ENCODE results near the gene QKI.
"Not testable (repeated sequence)": the region's sequence is repeated elsewhere in the genome, so short reads cannot be mapped to it uniquely, and the experiment has no call there.

Gene QKI

DNA sequence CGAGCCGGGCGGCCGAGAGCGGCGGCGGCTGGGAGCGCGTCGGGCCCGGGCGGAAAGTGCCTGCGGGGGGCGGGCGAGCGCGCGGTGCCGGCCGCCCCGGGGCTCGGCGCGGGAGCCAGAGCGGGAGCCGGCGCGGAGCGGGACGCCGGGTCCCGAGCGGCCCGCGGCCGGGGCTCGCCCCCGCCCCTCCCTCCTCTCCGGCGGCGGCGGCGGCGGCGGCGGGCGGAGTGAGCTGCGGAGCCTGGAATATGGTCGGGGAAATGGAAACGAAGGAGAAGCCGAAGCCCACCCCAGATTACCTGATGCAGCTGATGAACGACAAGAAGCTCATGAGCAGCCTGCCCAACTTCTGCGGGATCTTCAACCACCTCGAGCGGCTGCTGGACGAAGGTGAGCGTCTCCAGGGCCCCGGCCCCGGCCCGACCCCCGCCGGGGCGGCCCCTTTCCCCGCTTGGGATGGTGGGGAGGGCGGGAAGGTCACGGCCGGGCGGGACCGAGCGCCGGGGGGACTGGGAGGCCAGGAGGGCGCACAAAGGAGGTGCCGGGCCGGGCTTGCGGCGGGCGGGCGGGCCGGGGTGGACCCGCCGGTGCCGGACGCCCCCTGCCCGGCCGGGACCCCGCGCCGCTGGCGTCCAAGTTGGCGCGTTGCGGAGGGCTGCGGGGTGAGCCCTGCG lies 565 bp downstream of the QKI start:
- DNase-seq (ENCODE audit: low read depth, low spot score), result no peak

DNA sequence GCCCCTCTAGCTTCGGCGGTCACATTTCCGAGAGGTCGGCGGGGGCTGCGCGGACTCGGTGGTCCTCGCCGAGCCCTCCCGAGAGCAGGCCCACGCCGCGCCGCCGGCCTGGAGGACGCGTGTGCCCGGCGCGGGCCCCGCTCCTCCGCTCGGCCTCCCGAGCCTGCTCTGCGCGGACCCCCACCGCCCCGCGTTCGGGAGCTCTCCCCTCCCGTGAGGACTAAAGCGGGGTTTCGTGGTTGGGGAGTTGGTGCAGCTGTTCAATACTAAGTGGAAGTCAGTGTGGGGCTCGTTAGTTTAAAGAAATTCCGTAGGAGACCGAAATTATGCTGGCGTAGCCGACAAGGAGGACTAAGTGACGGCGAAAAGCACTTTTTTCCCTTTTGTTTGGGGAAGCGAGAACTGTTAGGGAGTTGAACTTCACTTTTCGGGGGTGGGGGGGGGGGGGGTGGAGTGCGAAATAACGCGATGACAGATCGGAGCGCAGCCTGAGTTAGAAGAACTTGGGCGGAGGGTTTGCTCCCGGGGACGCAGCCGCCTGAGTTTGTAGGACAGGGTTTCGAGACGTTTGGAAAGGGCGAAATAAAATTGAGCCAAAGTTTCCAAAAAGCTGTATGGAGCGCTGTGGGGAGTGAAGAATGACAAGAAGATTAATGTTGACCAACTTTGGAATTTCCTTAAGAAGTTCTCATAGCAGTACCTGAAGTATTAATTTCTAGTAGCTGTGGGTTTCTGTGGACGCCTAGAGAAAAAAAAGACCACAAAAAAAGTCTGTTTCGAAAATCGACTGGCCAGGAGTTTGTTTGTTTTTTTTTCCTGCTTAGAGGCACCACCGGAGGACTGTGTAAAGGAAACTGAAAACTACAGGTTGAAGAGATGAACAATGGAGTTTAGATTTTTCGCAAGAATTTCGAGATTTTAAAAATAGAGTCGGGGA lies 1.4 kb downstream of the QKI start:
- DNase-seq (ENCODE audit: low read depth, low spot score), result no peak

DNA sequence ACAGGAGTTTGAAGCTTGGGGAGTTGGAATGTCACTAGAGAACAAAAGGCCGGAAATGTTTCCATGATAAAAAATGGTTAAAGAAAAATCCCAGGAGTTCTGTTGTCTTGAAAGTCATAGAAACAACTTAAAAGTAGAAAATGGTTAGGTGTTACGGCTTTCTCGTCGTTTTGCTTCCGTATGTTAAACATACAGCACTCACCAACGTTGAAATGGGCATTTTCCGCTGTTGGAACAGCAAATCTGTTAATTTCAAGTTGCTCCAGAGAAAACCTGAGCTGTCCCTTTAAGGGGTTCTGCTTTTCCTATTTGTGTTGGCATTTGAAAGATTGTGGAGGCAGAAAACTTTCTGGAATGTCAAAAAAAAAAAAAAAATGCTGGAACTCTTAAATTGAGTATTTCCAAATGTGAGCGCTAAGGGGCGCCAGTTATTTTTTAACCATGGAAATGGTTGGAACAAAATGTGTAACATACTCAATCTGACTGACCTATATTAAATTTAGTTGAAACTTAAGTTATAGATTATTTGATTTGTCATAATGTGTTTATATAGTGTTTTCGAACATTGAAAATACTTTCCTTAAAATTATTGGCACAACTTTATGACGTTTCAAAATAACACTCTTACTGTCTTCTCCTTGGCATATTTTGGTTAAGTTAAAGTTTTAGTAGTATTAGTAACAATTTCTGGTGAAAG lies 2.2 kb downstream of the QKI start:
- no peak for DNase-seq (ENCODE audit: low read depth, low spot score)

DNA sequence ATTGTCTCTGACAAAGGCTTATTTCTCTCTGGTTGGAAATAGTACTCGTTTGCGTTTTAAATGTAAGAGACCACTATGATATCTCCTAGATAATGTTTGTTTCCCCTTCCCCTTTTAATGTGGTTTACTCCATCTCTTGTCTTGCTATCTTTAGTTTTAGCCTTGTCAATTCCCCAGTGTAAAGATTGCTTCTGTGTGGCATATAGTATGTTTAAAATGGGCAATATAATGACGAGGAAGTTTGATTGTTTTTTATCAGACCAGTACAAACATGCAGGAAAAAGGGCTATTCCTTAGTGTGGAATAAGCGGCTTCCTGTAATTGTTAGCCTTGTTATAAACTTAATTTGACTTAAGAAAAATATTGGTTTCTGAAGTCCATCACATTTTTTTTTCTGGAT lies 3.1 kb downstream of the QKI start:
- DNase-seq (ENCODE audit: low read depth, low spot score), result no peak

DNA sequence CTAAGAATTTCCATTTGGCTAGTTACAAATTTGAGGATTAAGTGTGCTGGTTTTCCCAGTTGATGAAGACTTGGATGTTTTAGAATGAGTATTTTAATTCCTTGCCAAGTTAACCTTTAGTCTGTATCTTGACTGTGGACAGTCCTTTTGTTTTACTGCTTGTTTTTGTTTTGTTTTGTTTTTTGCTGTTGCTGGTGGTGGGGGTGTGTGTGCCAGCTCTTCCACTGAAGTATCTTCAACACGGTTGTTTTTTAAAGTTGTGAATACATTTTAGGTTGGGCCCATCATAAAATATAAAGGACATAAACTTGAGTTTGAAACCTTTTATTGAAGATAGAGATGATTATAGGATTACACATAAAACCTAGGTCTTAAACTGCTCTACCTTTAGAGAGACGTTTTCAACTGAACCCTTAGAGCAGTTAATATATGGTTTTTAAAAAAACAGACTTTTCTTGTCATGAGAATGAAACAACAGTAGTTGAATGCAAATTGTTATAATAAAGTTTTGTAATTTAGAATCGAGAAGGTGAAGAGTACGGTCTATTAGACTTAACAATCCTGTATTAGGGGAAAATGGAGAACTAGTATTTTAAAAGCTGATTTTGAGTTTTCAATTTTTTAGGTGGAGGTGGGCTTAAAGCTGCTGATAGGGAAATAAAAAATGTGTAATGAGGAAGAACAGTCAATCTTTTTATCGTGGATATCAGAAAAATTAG lies 4.0 kb downstream of the QKI start:
- DNase-seq (ENCODE audit: low read depth, low spot score), result no peak

DNA sequence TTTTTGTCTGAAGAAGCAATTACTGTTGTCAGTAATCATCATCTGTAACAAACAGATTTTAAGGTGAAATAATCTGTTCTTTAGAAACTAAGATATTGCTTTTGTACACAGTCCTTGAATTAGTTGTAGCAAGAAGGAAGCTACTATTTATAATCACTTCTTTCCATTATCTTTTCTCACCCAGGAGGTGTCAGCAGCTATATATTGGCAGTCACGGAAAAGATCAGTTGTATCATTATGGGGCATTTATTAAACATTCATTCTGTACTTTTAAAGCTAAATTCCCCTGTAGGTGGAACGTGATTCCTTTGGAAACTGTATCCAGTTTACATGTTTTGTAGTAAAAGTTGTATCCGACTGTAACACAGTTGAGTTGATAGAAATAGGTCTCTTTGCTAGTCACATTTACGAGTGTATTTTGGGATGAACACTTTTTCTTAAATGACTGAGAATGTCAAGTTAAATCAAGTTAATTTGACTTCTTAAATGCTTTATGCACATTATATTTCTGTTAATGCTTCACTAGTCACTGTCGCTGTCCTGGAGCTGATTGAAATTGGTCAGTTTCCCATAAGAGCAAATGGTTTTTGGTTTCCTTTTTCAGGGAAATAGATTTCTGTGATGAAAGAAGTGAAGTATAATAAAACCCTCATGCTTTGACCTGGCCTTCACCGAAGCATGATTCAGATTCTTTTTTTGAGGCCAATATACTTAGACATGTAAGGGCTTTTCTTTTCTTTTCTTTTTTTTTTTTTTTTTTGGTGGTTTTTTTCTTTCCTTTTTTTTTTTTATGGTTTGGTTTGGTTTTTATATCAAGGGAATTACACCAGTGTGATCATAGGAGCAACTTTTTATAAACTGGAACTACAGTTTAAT lies 5.1 kb downstream of the QKI start:
- DNase-seq (ENCODE audit: low read depth, low spot score), result no peak

DNA sequence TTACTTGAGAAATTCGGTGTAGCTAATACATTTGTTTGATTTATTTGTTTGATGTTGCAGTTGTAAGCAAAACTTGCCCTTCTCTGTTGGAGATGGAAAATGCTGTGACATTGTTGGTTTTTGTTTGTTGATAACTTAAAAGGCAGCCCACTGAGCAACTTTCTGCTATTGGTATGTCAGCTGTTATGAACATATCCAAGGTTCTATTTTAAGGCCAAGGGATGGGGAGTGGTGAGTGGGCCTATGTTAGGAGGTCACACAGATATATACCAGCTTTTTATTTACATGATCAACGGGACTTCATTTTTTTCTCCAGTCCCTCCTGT lies 5.7 kb downstream of the QKI start:
- DNase-seq (ENCODE audit: low read depth, low spot score), result no peak

DNA sequence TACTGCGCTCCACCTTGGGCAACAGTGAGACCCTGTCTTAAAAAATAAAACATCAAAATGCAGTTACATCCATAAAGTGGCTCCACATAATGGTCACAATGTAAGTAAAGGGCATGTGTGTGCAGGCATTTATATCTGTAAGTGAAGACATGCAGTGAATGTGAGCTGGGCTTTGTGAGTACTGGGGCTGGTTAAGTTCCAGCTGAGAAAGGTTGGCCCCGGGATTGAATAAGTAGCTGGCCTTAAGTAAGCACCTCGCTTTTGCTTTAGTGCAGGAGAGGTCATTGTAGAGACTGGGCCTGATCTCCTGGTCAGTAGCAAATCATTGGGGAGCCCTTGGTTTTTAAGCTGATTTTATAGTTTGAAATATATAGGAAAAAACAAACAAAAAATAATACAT lies 8.0 kb downstream of the QKI start:
- no peak for DNase-seq (ENCODE audit: low read depth, low spot score)

DNA sequence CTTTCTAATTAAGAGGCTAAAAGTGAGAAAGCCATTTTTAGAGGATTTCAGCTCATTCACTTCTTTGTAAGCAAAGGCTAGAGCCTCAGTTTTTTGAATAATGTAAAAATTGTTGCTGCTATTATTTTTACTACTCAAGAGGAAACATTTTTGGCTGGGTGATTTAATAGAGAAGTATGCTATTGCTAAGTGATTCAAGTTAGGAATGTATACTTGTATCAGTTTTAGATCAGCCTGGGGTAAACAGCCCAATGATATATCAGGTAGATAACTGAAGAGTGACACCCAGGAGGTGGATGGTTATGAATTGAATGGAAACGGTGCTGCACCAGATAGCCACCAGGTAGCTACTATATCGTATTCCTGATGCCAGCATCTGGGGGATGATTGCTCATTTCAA lies 9.2 kb downstream of the QKI start:
- no peak for DNase-seq (ENCODE audit: low read depth, low spot score)

DNA sequence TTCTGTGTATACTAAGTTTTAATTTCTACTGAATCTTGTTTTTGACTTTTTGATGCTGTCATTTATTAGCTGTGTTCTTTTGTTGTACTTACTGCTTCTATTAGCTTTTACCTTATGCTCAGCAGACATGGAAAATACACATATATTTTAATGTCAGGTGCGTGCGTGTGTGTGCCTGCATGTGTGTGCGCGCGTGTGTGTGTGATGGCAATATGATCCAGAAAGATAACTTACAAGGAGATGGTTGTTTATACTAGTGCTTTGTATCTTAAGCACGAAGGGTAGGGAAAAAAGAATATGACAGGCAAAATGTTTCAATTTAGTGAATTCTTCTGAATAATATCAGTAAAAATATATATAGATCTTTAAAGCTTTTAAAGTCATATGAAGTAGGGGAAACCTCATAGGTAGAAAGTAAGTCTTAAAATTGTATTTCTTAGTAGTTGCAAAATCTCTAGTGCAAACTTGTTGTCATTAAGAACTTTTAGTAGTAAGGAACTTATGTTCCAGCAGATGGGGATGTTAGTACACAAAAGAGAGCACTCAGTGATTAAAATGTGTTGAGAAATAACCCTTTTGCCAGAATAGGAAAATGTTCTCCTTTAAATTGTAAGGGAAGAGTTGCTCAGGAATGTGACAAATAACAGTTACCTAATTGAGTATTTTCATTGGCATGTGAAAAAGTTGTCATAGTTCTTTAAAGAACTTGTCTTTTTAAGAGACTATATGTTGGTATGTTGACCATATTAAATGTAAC lies 13.2 kb downstream of the QKI start:
- no peak for DNase-seq (ENCODE audit: low read depth, low spot score)

DNA sequence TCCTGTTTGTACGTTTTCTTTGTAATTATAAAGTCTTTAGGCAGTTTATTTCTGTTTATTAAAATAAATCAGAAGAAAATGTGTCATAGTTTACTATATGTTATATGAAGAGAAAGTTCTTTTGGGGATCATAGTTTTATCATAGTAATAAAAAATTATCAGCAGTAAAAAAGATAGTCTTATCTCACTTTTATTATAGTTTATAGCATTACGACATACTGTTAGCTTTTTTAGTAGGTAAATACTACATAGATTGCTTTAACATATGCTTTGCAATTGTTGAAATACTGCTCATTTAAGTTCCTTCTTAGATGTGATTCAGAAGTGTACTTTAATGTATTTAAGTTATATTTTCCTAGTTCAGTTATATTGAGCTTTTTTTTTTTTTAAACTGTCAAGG lies 13.9 kb downstream of the QKI start:
- no peak for DNase-seq (ENCODE audit: low read depth, low spot score)

DNA sequence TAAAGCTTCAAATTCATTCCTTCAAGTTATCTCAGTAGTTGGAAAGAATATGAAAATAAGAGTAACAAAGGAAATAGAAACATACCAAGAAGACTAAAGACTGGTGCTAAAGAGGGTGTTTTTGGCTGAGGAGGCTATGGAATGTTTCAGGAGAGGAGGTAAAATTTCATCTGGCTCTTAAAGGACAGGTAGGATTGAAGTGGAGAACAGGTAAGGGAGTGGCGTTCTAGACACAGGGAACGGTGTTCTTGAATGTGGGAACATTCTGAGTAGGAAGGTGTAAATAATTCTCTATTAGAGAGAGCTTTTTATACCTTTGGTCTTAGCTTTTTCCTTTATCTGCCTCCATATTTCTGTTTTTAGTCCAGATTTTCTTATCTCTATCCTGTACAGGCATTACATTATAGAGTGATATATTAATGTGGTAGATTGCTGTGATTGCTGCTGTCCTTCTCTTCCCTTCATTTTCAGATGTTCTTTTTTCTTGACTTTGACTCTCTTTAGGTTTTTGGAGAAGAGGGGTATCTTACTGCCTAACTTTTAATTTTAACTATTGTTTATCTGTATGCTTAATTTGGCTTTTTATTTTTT lies 15.4 kb downstream of the QKI start:
- DNase-seq (ENCODE audit: low read depth, low spot score), result no peak

DNA sequence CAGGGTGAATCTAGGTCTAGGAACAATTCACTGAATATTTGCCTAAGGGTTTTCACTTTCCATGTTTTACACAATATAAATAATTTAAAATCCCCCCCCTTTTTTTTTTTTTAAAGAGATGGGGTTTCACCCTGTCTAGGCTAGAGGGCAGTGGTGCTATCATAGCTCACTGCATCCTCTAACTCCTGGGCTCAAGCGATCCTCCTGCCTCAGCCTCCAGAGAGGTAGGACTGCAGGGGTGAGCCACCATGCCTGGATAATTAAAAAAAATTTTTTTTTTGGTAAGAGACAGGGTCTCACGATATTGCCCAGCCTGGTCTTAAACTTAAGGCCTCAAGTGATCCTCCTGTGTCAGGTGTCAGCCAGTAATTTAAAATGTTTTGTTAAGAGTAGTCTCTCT lies 17.8 kb downstream of the QKI start:
- no peak for DNase-seq (ENCODE audit: low read depth, low spot score)

DNA sequence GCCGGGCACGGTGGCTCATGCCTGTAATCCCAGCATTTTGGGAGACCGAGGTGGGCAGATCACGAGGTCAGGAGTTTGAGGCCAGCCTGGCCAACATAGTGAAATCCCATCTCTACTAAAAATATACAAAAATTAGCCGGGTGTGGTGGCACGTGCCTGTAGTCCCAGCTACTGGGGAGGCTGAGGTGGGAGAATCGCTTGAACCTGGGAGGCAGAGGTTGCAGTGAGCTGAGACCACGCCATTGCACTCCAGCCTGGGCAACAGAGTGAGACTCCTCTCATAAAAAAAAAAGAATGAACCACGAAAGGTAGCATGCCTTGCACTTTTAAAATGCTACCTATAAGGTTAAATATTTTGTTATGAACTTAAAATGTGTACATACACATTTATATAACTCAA lies 19.0 kb downstream of the QKI start:
- not testable (repeated sequence) for DNase-seq (ENCODE audit: low read depth, low spot score)

DNA sequence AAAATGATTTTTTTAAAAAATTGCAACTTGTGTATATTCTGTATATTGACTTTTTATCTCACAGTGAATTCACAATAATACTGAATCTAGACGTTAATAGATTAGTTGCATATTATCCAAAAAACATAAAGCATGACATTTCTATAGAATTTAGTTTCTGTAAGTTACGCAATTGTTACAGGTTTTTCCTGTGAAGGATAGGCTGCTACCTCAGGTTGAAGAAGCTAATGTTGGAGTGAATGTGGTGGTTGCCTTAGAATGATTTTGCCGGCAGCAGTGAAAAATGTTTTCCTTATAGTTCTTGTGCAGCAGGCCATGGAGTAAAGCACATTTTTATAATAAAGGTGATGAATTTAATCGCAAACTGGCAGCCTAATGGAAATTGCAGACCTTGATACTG lies 20.5 kb downstream of the QKI start:
- no peak for DNase-seq (ENCODE audit: low read depth, low spot score)

DNA sequence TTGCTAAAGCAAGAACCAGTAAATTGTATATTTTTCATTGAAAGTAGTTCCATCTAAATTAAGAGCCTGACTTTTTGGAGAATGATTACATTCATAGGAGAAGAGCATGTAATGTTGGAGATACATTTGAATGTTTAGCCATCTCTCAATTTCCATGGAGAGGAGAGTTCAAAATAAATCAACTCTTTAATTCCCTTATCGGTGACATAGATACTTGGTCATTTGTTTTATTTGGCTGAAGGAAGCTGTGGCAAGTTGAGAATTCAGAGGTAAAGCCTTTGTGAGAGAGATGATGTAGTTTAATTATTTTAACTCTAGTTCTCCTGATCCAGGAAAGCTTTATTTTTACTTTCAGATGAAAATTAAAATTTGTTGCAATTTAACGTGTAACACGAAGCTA lies 22.3 kb downstream of the QKI start:
- no peak for DNase-seq (ENCODE audit: low read depth, low spot score)

DNA sequence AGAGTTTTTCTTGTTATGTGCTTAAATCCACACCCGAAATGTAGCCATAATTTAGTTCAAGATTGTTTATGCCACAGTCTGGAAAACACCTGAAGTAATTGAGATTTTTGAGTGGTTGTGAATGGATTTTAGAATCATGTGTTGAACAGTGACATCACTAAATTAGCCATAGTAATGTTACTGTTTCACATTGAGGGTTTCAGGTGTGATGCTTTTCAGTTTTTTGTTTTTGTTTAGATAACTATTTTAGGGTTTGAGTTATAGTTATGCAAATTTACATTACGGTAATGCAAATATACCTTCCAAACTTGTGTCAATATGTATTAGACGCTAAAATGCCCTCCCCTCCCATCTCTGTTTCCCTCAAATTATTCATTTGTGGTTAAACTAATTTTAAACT lies 22.9 kb downstream of the QKI start:
- DNase-seq (ENCODE audit: low read depth, low spot score), result no peak

DNA sequence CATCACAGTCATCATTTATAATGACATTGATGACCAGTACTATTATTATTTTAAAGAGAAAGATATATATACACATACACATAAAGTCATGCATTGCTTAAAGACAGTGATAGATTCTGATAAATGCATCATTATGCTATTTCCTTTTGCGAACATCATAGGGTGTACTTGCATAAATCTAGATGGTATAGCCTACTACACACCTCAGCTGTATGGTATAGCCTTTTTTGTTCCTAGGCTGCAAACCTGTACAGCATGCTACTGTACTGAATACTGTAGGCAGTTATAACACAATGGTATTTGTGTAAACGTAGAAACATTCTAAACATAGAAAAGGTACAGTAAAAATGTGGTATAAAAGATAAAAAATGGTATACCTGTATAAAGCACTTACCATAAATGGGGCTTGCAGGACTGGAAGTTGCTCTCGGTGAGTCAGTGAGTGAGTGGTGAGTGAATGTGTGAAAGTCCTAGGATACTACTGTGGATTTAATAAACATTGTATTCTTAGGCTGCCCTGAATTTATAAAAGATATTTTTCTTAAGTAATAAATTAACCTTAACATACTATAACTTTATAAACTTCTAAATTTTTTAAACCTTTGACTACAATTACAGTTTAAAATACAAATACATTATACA lies 23.9 kb downstream of the QKI start:
- DNase-seq (ENCODE audit: low read depth, low spot score), result no peak

DNA sequence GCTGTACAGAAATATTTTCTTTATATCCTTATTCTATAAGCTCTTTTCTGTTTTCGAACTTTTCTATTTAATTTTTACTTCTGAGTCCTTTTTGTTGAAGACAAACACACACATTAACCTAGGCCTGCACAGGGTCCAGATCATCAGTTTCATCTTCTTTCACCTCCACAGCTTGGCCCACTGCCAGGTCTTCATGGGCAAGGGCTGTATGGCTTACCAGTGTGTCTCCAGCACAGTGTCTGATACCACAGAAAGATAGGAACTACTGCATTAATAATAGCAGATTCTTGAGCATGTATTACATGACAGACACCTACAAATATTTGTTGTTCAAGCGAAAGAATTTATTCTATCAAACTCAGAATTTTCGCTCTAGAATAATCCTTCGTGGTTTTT lies 24.4 kb downstream of the QKI start:
- no peak for DNase-seq (ENCODE audit: low read depth, low spot score)

Data from brain pericyte (primary cell).